ENCODE results near the gene MOCS1. TPM values are rescaled to one million over a fixed set of nuclear protein-coding genes. Genes with fewer than 3 reads are reported as not detected.

The MOCS1 gene
- total and polyA plus RNA-seq, 2 experiments from 2014 or later: 17.2 to 28.1 TPM

- Histone ChIP-seq H3K79me2 (replicated peaks; ENCODE audit: insufficient read depth) (0 out of 2 replicates have a peak, but pooled peaks cover 5% of the 10 kb centered on the region), H3K9me2 (ENCODE audit: insufficient read depth) (peaks cover 11% of the 10 kb centered on the region), H3K27me3 (ENCODE audit: insufficient read depth) (no peaks in the 10 kb centered on the region), H3K4me1 (ENCODE audit: insufficient read depth) (peaks cover 36% of the 10 kb centered on the region), H3F3A (replicated peaks; ENCODE audit: low read depth) (0 out of 2 replicates have a peak, but pooled peaks cover 2% of the 10 kb centered on the region), H3K4me3 (no peak overlapping the region), H3K27ac (ENCODE audit: low read depth) (no peak overlapping the region), H2AFZ (no peak overlapping the region), H4K20me1 (replicated peaks; ENCODE audit: insufficient read depth) (no peaks in the 10 kb centered on the region), H3K36me3 (ENCODE audit: insufficient read depth) (no peaks in the 10 kb centered on the region), H3K4me2 (no peak overlapping the region)
- TF ChIP-seq POLR2AphosphoS5 (IDR thresholded peaks at IDR 0.05; ENCODE audit: low read depth): no peak
- TF ChIP-seq ETS1 (IDR thresholded peaks at IDR 0.05): no peak
- TF ChIP-seq REST (IDR thresholded peaks at IDR 0.05; ENCODE audit: unreplicated experiment): no peak
- no peak for TF ChIP-seq CREB1 (CRISPR knock-in tag; IDR thresholded peaks at IDR 0.05; ENCODE audit: low read depth)
- no peak for TF ChIP-seq NANOG (IDR thresholded peaks at IDR 0.05; ENCODE audit: borderline replicate concordance)
- no peak for TF ChIP-seq ZNF331 (CRISPR knock-in tag; IDR thresholded peaks at IDR 0.05; ENCODE audit: low read depth)
- TF ChIP-seq CTCF (conservative IDR thresholded peaks at IDR 0.05; ENCODE audit: low read depth in 2 of 2): no peak
- no peak for TF ChIP-seq ZNF462 (CRISPR knock-in tag; IDR thresholded peaks at IDR 0.05)
- TF ChIP-seq EZH2phosphoT487 (IDR thresholded peaks at IDR 0.05; ENCODE audit: unreplicated experiment): no peak
- no peak for TF ChIP-seq EZH2 (IDR thresholded peaks at IDR 0.05; ENCODE audit: low read depth, unreplicated experiment)
- no peak for TF ChIP-seq JUNB (IDR thresholded peaks at IDR 0.05; ENCODE audit: unreplicated experiment)
- TF ChIP-seq STAT1 (IDR thresholded peaks at IDR 0.05; ENCODE audit: unreplicated experiment): no peak
- no peak for TF ChIP-seq ZNF114 (CRISPR knock-in tag; IDR thresholded peaks at IDR 0.05)
- peaks cover 2% of the 10 kb centered on the region for H3K27me3 Mint-ChIP-seq (ENCODE audit: insufficient read depth, low read depth, poor library complexity)
- peaks cover 38% of the 10 kb centered on the region for H3K4me1 Mint-ChIP-seq
- ATAC-seq: no peak
- DNase-seq (ENCODE audit: low spot score): no peak
- H3K4me3 Mint-ChIP-seq: no peak overlapping the region
- H3K27ac Mint-ChIP-seq: no peak overlapping the region
- H3K36me3 Mint-ChIP-seq (ENCODE audit: low read depth): no peaks in the 10 kb centered on the region
- H3K9me3 Mint-ChIP-seq: no peaks in the 10 kb centered on the region
These were observed 2.6 kb upstream of the MOCS1 start for GRCh38 chr6:39936857-39937256.
